HepG2 (cell line): ENCODE results near the gene WDR18. TPM values are rescaled to one million over a fixed set of nuclear protein-coding genes. Genes with fewer than 3 reads are reported as not detected.

Experiments
- ASH2L ChIP-seq: fragments of 300-600, 200-600 bp; sonication (generic); IDR thresholded peaks from 2 replicates; pipeline ENCODE4 v1.7.0; 2017; ENCODE audit warnings: low read depth, mild to moderate bottlenecking, moderate library complexity, mixed read lengths, low read length; ENCODE audit not compliant: insufficient read length
- ATF7 ChIP-seq, 2 experiments: fragments of 450-650 bp in 1 of 2; sonication (generic) in 1 of 2; formaldehyde crosslinking in 1 of 2; IDR thresholded peaks; 2 replicates each; pipeline versions ENCODE4 v1.4.0 to v1.6.1; 2016 to 2020; ENCODE audit warnings: antibody characterized with exemption in 1 of 2, mild to moderate bottlenecking in 1 of 2, missing genetic modification reagents in 1 of 2
- BRCA1 ChIP-seq: sonication (generic); formaldehyde crosslinking; IDR thresholded peaks from 2 replicates; pipeline ENCODE4 v1.4.0; 2020; ENCODE audit warnings: missing genetic modification reagents
- CENPT ChIP-seq: sonication (generic); formaldehyde crosslinking; IDR thresholded peaks from 2 replicates; pipeline ENCODE4 v1.8.0; 2022; ENCODE audit warnings: low read depth, mild to moderate bottlenecking, moderate library complexity, missing genetic modification reagents
- DRAP1 ChIP-seq: IDR thresholded peaks from 2 replicates; pipeline ENCODE4 v1.6.1; 2016; ENCODE audit warnings: missing genetic modification reagents, missing compliant biosample characterization
- EP300 ChIP-seq, 3 experiments: sonication (generic) in 1 of 3; formaldehyde crosslinking in 1 of 3; IDR thresholded peaks; 2 replicates each; pipeline versions ENCODE4 v1.5.1 to v1.6.1; 2011 to 2020; ENCODE audit warnings: low read depth in 2 of 3, low read length in 2 of 3, borderline replicate concordance in 1 of 3, improper control_type of control experiment in 1 of 3, mild to moderate bottlenecking in 1 of 3, missing genetic modification reagents in 1 of 3, moderate library complexity in 1 of 3
- GABPB1 ChIP-seq: IDR thresholded peaks from 2 replicates; pipeline ENCODE4 v1.6.1; 2016; ENCODE audit warnings: mild to moderate bottlenecking, missing genetic modification reagents, moderate library complexity, missing compliant biosample characterization
- GTF2F1 ChIP-seq: fragments of 150-350 bp; IDR thresholded peaks from 2 replicates; pipeline ENCODE4 v1.6.1; 2014; ENCODE audit warnings: low read length
- HOXA7 ChIP-seq: sonication (generic); formaldehyde crosslinking; IDR thresholded peaks from 2 replicates; pipeline ENCODE4 v1.8.1; 2022; ENCODE audit warnings: mild to moderate bottlenecking, missing genetic modification reagents, moderate library complexity
- ISL2 ChIP-seq: sonication (generic); formaldehyde crosslinking; IDR thresholded peaks from 2 replicates; pipeline ENCODE4 v1.5.0; 2020; ENCODE audit warnings: missing genetic modification reagents
- JARID2 ChIP-seq: sonication (generic); formaldehyde crosslinking; IDR thresholded peaks from 2 replicates; pipeline ENCODE4 v1.8.1; 2023; ENCODE audit warnings: missing genetic modification reagents, inconsistent platforms; ENCODE audit not compliant: insufficient replicate concordance
- JUN ChIP-seq: sonication (generic); formaldehyde crosslinking; IDR thresholded peaks from 2 replicates; pipeline ENCODE4 v1.4.0; 2020; ENCODE audit warnings: mild to moderate bottlenecking, missing genetic modification reagents
- MATR3 ChIP-seq: sonication (generic); formaldehyde crosslinking; IDR thresholded peaks from 2 replicates; pipeline ENCODE4 v1.4.0; 2020; ENCODE audit warnings: missing genetic modification reagents
- NFIC ChIP-seq: IDR thresholded peaks from 2 replicates; pipeline ENCODE4 v1.6.1; 2012; ENCODE audit warnings: mild to moderate bottlenecking, low read length, inconsistent platforms
- PBX3 ChIP-seq: sonication (generic); formaldehyde crosslinking; IDR thresholded peaks from 2 replicates; pipeline ENCODE4 v1.8.1; 2023; ENCODE audit warnings: missing genetic modification reagents, inconsistent platforms, borderline replicate concordance
- REPIN1 ChIP-seq: sonication (generic); formaldehyde crosslinking; IDR thresholded peaks from 2 replicates; pipeline ENCODE4 v1.8.0; 2022; ENCODE audit warnings: missing genetic modification reagents, low read depth, mild to moderate bottlenecking, borderline replicate concordance
- SOX13 ChIP-seq, 3 experiments: fragments of 450-650 bp in 1 of 3; sonication (generic) in 1 of 3; formaldehyde crosslinking in 1 of 3; IDR thresholded peaks in 2 of 3; conservative IDR thresholded peaks in 1 of 3; 2 replicates each; pipeline versions ENCODE4 v1.5.0 to v1.6.1; 2016 to 2020; ENCODE audit warnings: antibody characterized with exemption in 1 of 3, mild to moderate bottlenecking in 1 of 3, missing compliant biosample characterization in 1 of 3, missing genetic modification reagents in 1 of 3, moderate library complexity in 1 of 3
- THAP11 ChIP-seq: IDR thresholded peaks from 2 replicates; pipeline ENCODE4 v1.6.1; 2016; ENCODE audit warnings: missing biosample characterization, missing genetic modification reagents
- THAP7 ChIP-seq: sonication (generic); formaldehyde crosslinking; IDR thresholded peaks from 2 replicates; pipeline ENCODE4 v1.8.1; 2023; ENCODE audit warnings: mild to moderate bottlenecking, missing genetic modification reagents
- TMF1 ChIP-seq: sonication (generic); formaldehyde crosslinking; IDR thresholded peaks from 2 replicates; pipeline ENCODE4 v1.8.1; 2022; ENCODE audit warnings: low read depth, missing genetic modification reagents
- ZMAT5 ChIP-seq: sonication (generic); formaldehyde crosslinking; IDR thresholded peaks from 2 replicates; pipeline ENCODE4 v1.5.0; 2020; ENCODE audit warnings: mild to moderate bottlenecking, low read depth, missing genetic modification reagents, borderline replicate concordance
- ZNF121 ChIP-seq: sonication (generic); formaldehyde crosslinking; IDR thresholded peaks from 2 replicates; pipeline ENCODE4 v1.5.0; 2020; ENCODE audit warnings: mild to moderate bottlenecking, missing genetic modification reagents
- ZNF329 ChIP-seq: sonication (generic); formaldehyde crosslinking; IDR thresholded peaks from 2 replicates; pipeline ENCODE4 v1.9.0; 2021; ENCODE audit warnings: low read depth, mild to moderate bottlenecking, missing genetic modification reagents
- ZNF367 ChIP-seq: sonication (generic); formaldehyde crosslinking; IDR thresholded peaks from 2 replicates; pipeline ENCODE4 v1.4.0; 2020; ENCODE audit warnings: missing genetic modification reagents, borderline replicate concordance
- ZNF549 ChIP-seq: sonication (generic); formaldehyde crosslinking; IDR thresholded peaks from 2 replicates; pipeline ENCODE4 v1.5.0; 2020; ENCODE audit warnings: missing genetic modification reagents
- ZNF775 ChIP-seq: sonication (generic); formaldehyde crosslinking; IDR thresholded peaks from 2 replicates; pipeline ENCODE4 v1.4.0; 2020; ENCODE audit warnings: missing genetic modification reagents, mild to moderate bottlenecking, moderate library complexity, borderline replicate concordance
- polyA plus RNA-seq, 8 experiments: library from polyadenylated mRNA; depleted of rRNA in 3 of 8; stranded (reverse) in 7 of 8; unstranded in 1 of 8; fragments of >200 nt; fragmentation: Illumina TruSeq in 4 of 8; extraction: Trizol in 4 of 8; gene quantifications; 2 replicates each; pipeline versions ENCODE4 v1.2.1 to v1.2.3, GENCODE V29; 2011 to 2016; ENCODE audit warnings: low read depth in 4 of 8, missing spikeins in 1 of 8, mixed read lengths in 1 of 8; ENCODE audit not compliant: insufficient read depth in 1 of 8
- total RNA-seq, 5 experiments: library from RNA; depleted of rRNA; stranded (reverse); fragments of >200 nt; fragmentation: Illumina TruSeq; extraction: Trizol; gene quantifications; 2 replicates each; pipeline ENCODE4 v1.2.3, GENCODE V29; 2016; ENCODE audit warnings: low read depth in 1 of 5

The WDR18 gene
- total and polyA plus RNA-seq, 2 of the 13 experiments (the other 11 are each of a cell fraction or from before 2014, with no cell fraction given) = 36.4 to 47.6 TPM

- TF ChIP-seq THAP7 (no peak), TMF1 (CRISPR knock-in tag) (no peak), ATF7 (IDR thresholded peaks at IDR 0.05) (no peak), ATF7 (CRISPR knock-in tag; IDR thresholded peaks at IDR 0.05) (no peak), ZNF549 (CRISPR knock-in tag) (no peak), ZMAT5 (CRISPR knock-in tag) (no peak), PBX3 (CRISPR knock-in tag) (no peak), DRAP1 (no peak), THAP11 (CRISPR knock-in tag) (peak; percentile 47), CENPT (CRISPR knock-in tag) (no peak), NFIC (no peak), ZNF121 (CRISPR knock-in tag) (no peak), ASH2L (peak; percentile 55), BRCA1 (CRISPR knock-in tag) (0 out of 2 replicates have a peak, but pooled peaks have one; percentile 35), GABPB1 (CRISPR knock-in tag) (peak; percentile 87), REPIN1 (CRISPR knock-in tag) (peak; percentile 13; the same call in 1 of the 2 replicates), HOXA7 (CRISPR knock-in tag) (no peak), JARID2 (CRISPR knock-in tag) (no peak), GTF2F1 (no peak), SOX13 (IDR thresholded peaks at IDR 0.05) (no peak), SOX13 (CRISPR knock-in tag; conservative IDR thresholded peaks at IDR 0.05 in 1 of 2, IDR thresholded peaks at IDR 0.05 in 1 of 2) (no peak), JUN (CRISPR knock-in tag) (no peak), EP300 (IDR thresholded peaks at IDR 0.05; ENCODE audit: low read depth in 2 of 2, low read length in 2 of 2) (0 out of 4 replicates have a peak, but pooled peaks of 1 of the 2 experiments have one; percentile 25), EP300 (CRISPR knock-in tag; IDR thresholded peaks at IDR 0.05; ENCODE audit: borderline replicate concordance) (no peak), ZNF329 (CRISPR knock-in tag) (no peak; the same call in 1 of the 2 replicates), ZNF775 (no peak), MATR3 (CRISPR knock-in tag) (no peak), ISL2 (CRISPR knock-in tag) (no peak), ZNF367 (no peak)
Measured at GRCh38 chr19:1028062-1028926, 44.1 kb downstream of the WDR18 start (continued).
